A673 (cell line): ENCODE measurements around the gene CCDC15. TPM values are rescaled to one million over a fixed set of nuclear protein-coding genes. Genes with fewer than 3 reads are reported as not detected.

ENCODE experiments used
- BruUV-seq: library from RNA; stranded (reverse); fragments of 400-500 nt; replicated peaks from 2 replicates; lab custom pipeline; 2021; lab: Mats Ljungman, UMichigan
- CTCF ChIA-PET: fragments of 300-600 bp; sonication (Branson Sonifier 250); formaldehyde crosslinking; loops from one replicate; lab custom pipeline; 2022; ENCODE audit warnings: antibody characterized with exemption; lab: Charles Lee
- POLR2A ChIA-PET: fragments of 300-600 bp; sonication (Branson Sonifier 250); formaldehyde crosslinking; loops from one replicate; lab custom pipeline; 2022; ENCODE audit warnings: antibody characterized with exemption; ENCODE audit not compliant: low non-redundant PET; lab: Charles Lee
- DNase-seq: peaks from one replicate; pipeline ENCODE4 v3.0.0-alpha.2; 2015; ENCODE audit warnings: low spot score
- H3K27ac ChIP-seq: fragments of 200-600 bp; sonication (generic); 2 replicates; pipeline ENCODE4 v1.5.1; 2016; ENCODE audit warnings: mixed run types, low read depth, mild to moderate bottlenecking, mixed read lengths, antibody characterized with exemption, low read length; ENCODE audit not compliant: poor library complexity, severe bottlenecking
- H3K27me3 ChIP-seq: fragments of 200-600 bp; sonication (generic); replicated peaks from 2 replicates; pipeline ENCODE4 v1.6.1; 2017; ENCODE audit warnings: mixed run types, low read depth, mild to moderate bottlenecking, mixed read lengths, antibody characterized with exemption, low read length; ENCODE audit not compliant: insufficient read depth, poor library complexity
- H3K36me3 ChIP-seq: fragments of 200-600 bp; sonication (generic); 2 replicates; pipeline ENCODE4 v1.6.1; 2016; ENCODE audit warnings: mixed run types, mild to moderate bottlenecking, mixed read lengths, antibody characterized with exemption, low read length; ENCODE audit not compliant: insufficient read depth, poor library complexity, severe bottlenecking
- H3K4me1 ChIP-seq: fragments of 200-600 bp; sonication (generic); 2 replicates; pipeline ENCODE4 v1.6.1; 2017; ENCODE audit warnings: mixed run types, mild to moderate bottlenecking, mixed read lengths, antibody characterized with exemption, low read length; ENCODE audit not compliant: insufficient read depth, poor library complexity, severe bottlenecking
- H3K4me3 ChIP-seq: fragments of 200-600 bp; sonication (generic); 2 replicates; pipeline ENCODE4 v1.5.1; 2016; ENCODE audit warnings: low read depth, mixed run types, mild to moderate bottlenecking, mixed read lengths, low read length; ENCODE audit not compliant: poor library complexity, severe bottlenecking
- H3K9me3 ChIP-seq: fragments of 200-600 bp; sonication (generic); 2 replicates; pipeline ENCODE4 v1.6.1; 2016; ENCODE audit warnings: mixed run types, low read depth, mild to moderate bottlenecking, mixed read lengths, antibody characterized with exemption, low read length; ENCODE audit not compliant: poor library complexity, severe bottlenecking
- EZH2 ChIP-seq: fragments of 200-600 bp; sonication (generic); IDR thresholded peaks from 2 replicates; pipeline ENCODE4 v1.6.1; 2017; ENCODE audit warnings: borderline replicate concordance, low read depth, mild to moderate bottlenecking, mixed read lengths, antibody characterized with exemption, low read length; ENCODE audit not compliant: poor library complexity, severe bottlenecking
- intact Hi-C: fragments of 100-400 bp; cut with micrococcal nuclease; formaldehyde crosslinking; loops from one replicate; pipeline ENCODE4 v1.10.0; 2022; ENCODE audit not compliant: unreplicated experiment
- total RNA-seq: library from RNA; stranded (reverse); gene quantifications from 2 replicates; pipeline ENCODE4 v1.2.3, GENCODE V29; 2021
- TF ChIP-seq, protein P1 (sequence below): fragments of 300-800, 200-600 bp; sonication (generic); conservative IDR thresholded peaks from 2 replicates; pipeline ENCODE4 v1.5.1; 2017; ENCODE audit warnings: low read depth, mild to moderate bottlenecking, antibody characterized with exemption, low read length, moderate library complexity, mixed read lengths

CCDC15 gene
- total RNA-seq, 1 experiment from 2014 or later = 5.4 TPM

DNA sequence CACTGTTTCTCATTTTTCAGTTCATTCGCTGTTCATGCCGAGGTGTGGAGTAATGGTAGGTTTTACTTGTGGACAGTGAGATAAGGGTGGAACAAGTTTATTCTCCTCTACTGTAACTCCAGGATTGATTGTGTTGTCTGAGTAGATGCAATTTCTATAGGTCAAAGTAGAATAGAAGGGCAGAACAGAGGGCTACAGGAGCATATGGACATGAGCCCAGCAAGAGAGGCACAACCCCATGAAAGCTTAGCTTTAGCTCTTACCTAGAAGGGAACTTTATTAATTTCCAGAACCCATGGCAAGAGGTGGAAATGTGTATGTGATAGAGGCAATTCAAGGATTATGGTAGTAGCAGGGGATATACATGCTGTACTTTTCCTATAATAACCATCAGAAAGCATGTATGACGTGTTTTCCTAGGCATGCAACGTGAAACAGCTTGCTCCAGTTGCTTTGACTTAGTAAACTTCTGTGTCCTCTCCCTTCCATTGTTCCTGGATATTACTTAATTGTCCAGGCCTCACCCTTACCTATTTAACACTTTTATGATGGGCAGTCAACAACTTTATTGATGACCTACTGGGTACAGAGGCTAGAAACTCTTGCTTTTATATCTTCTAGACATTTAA lies 95.3 kb downstream of the CCDC15 start:
- DNase-seq = no peak
- POLR2A ChIA-PET = no interaction called here
- Histone ChIP-seq H3K27me3 (no peaks in the 10 kb centered on the region), H3K4me3 (no peak overlapping the region), H3K4me1 (no peaks in the 10 kb centered on the region), H3K36me3 (no peaks in the 10 kb centered on the region), H3K27ac (no peak overlapping the region), H3K9me3 (no peaks in the 10 kb centered on the region)
- TF ChIP-seq, protein P1, sequence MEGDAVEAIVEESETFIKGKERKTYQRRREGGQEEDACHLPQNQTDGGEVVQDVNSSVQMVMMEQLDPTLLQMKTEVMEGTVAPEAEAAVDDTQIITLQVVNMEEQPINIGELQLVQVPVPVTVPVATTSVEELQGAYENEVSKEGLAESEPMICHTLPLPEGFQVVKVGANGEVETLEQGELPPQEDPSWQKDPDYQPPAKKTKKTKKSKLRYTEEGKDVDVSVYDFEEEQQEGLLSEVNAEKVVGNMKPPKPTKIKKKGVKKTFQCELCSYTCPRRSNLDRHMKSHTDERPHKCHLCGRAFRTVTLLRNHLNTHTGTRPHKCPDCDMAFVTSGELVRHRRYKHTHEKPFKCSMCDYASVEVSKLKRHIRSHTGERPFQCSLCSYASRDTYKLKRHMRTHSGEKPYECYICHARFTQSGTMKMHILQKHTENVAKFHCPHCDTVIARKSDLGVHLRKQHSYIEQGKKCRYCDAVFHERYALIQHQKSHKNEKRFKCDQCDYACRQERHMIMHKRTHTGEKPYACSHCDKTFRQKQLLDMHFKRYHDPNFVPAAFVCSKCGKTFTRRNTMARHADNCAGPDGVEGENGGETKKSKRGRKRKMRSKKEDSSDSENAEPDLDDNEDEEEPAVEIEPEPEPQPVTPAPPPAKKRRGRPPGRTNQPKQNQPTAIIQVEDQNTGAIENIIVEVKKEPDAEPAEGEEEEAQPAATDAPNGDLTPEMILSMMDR = no peak
- TF ChIP-seq EZH2 = no peak
- CTCF ChIA-PET = no interaction called here
- intact Hi-C loops = no loop called here
- BruUV-seq = no TSS peak

DNA sequence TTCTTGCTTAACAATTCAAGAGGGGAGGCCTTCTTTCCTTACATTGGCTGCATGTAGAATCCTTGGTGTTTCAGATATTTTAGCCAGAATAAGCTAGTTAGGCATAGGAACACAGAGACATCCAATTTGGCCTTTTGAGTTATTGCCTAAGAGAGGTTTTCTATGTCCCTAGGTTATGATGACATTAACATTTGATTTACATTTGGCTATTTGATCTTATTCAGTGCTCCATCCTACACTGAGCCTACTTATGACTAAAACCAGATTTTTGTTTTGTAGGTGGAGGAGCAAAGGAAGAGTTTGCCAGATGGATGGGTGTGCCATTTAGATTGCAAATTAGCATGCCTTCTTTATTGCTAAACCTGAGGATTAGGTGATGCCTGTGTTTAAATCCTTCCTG lies 98.0 kb downstream of the CCDC15 start:
- DNase-seq = no peak
- H3K27ac ChIP-seq = no peak overlapping the region
- CTCF ChIA-PET = no interaction called here
- no peaks in the 10 kb centered on the region for H3K36me3 ChIP-seq
- no peaks in the 10 kb centered on the region for H3K27me3 ChIP-seq
- intact Hi-C loops = no loop called here
- no peaks in the 10 kb centered on the region for H3K9me3 ChIP-seq
- TF ChIP-seq, protein P1 = no peak
- TF ChIP-seq EZH2 = no peak
- no peak overlapping the region for H3K4me3 ChIP-seq
- POLR2A ChIA-PET = no interaction called here
- no peaks in the 10 kb centered on the region for H3K4me1 ChIP-seq
- no TSS peak for BruUV-seq

DNA sequence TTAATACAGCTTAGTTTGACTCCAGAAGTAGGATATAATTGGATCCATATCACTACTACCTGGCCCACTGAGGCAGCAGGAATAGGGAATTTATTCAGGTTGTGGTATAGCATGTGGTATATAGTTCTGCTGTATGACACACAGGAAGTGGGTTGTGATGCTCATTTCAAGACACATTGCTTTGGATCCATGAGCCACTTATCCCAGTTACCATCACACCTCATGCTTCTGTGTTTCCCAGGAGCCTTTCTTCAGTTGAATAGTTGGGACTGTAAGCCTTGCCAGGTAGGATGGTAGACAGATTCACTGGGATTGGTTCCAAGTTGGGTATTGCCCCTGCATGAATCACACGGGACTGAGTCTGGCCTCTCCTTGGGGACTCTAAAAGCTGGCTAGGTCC lies 99.2 kb downstream of the CCDC15 start:
- no peak for DNase-seq
- POLR2A ChIA-PET = no interaction called here
- Histone ChIP-seq H3K27ac (no peak overlapping the region), H3K36me3 (no peaks in the 10 kb centered on the region), H3K9me3 (no peaks in the 10 kb centered on the region), H3K27me3 (no peaks in the 10 kb centered on the region), H3K4me3 (no peak overlapping the region), H3K4me1 (no peaks in the 10 kb centered on the region)
- intact Hi-C loops = no loop called here
- no TSS peak for BruUV-seq
- no peak for TF ChIP-seq EZH2
- TF ChIP-seq, protein P1 = no peak
- CTCF ChIA-PET = no interaction called here
